ENCODE data around the gene CDCA4.

Gene CDCA4

DNA sequence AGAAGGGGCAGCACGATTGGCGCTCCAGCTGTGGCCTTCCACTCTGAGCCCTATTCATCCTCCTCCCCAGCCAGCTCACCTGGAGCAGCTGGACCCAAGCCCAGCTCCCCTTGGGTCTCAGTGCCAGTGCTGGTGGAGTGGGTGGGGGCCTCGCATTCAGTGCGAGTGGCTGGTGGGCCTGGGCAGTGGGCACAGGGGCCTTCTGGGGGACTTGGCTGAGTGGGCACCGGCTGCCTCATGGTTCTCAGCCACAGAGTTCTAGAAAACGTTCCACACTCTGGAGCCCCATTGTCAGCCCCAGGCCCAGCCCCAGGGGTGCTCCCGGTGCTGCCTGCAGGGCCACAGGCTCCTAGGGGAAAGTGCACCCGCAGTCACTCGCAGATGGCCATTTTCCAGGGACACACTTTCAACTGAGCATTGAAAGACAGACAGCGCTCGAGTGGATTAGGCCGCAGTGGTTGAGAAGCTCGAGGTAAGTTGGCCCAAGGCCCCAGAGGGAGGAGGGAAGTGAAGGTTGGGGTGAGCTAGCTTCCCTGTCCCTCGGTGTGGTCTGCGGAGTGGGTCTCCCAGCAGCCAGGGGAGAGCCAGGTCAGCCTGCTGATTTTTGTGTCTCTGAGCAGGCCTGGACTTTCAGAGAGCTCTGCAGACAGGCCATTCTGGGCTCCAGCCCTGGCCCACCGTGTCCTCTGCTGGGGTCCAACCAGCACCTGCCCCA lies 31.5 kb downstream of the CDCA4 start:
- H3K27me3 ChIP-seq (ENCODE audit: low read depth, low read length) = no peaks in the 10 kb centered on the region
- no peak overlapping the region for H3K4me2 ChIP-seq (ENCODE audit: low read length)
- H3K9ac ChIP-seq (ENCODE audit: low read length) = no peak overlapping the region
- TF ChIP-seq EZH2phosphoT487 (IDR thresholded peaks at IDR 0.05; ENCODE audit: low read depth) = no peak
- TF ChIP-seq, protein P1, sequence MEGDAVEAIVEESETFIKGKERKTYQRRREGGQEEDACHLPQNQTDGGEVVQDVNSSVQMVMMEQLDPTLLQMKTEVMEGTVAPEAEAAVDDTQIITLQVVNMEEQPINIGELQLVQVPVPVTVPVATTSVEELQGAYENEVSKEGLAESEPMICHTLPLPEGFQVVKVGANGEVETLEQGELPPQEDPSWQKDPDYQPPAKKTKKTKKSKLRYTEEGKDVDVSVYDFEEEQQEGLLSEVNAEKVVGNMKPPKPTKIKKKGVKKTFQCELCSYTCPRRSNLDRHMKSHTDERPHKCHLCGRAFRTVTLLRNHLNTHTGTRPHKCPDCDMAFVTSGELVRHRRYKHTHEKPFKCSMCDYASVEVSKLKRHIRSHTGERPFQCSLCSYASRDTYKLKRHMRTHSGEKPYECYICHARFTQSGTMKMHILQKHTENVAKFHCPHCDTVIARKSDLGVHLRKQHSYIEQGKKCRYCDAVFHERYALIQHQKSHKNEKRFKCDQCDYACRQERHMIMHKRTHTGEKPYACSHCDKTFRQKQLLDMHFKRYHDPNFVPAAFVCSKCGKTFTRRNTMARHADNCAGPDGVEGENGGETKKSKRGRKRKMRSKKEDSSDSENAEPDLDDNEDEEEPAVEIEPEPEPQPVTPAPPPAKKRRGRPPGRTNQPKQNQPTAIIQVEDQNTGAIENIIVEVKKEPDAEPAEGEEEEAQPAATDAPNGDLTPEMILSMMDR (IDR thresholded peaks at IDR 0.05; ENCODE audit: low read depth, low read length) = no peak
- no peaks in the 10 kb centered on the region for H3K79me2 ChIP-seq (ENCODE audit: low read length)
- no peaks in the 10 kb centered on the region for H3K4me1 ChIP-seq (ENCODE audit: low read length)
- H3K9me3 ChIP-seq (ENCODE audit: insufficient read depth, low read length) = no peaks in the 10 kb centered on the region
- no peak overlapping the region for H2AFZ ChIP-seq (ENCODE audit: low read depth, low read length)
- no peaks in the 10 kb centered on the region for H4K20me1 ChIP-seq (ENCODE audit: insufficient read depth, low read length)
- no peak overlapping the region for H3K4me3 ChIP-seq (ENCODE audit: low read length)
- no peaks in the 10 kb centered on the region for H3K36me3 ChIP-seq (replicated peaks; ENCODE audit: low read depth, low read length)
- no peak overlapping the region for H3K27ac ChIP-seq (ENCODE audit: low read length)

DNA sequence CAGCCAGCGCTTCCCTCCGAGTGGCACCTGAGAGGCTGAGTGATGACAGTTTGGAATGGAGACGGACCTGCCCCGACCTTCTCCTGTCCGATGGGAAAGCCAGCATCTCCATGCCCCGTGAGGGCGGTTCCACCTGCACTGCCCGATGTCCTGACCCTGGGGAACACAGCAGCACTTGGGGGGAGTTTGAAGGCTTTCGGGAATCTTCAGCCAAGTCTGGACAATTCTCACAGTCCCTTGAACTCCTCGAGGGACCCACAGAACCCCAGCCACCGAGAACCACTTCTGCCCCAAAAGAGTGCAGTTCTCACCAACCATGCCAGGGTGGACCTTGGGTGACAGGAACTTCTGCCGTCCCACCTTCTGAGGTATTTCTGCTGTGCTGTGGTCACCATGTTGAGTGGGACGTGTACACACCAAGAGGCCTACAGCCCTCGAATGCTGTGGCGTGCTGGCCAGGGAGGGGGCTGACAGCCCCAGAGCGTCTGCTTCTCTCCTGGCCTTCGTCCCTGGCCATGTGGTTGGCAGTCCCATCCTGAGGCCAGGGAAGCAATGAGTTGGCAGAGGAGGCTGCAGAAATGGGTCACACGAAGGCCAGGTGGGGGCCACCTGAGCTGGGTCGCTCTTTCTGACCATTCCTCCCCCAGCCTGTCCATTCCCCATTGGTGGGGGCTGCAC lies 34.3 kb downstream of the CDCA4 start:
- TF ChIP-seq, protein P1 (IDR thresholded peaks at IDR 0.05; ENCODE audit: low read depth, low read length) = no peak
- no peak for TF ChIP-seq EZH2phosphoT487 (IDR thresholded peaks at IDR 0.05; ENCODE audit: low read depth)
- H3K4me1 ChIP-seq (ENCODE audit: low read length) = peaks cover 6% of the 10 kb centered on the region; the same call in 1 of the 2 replicates
- no peaks in the 10 kb centered on the region for H3K79me2 ChIP-seq (ENCODE audit: low read length)
- no peak overlapping the region for H2AFZ ChIP-seq (ENCODE audit: low read depth, low read length)
- peak overlapping the region; percentile 67 for H3K4me2 ChIP-seq (ENCODE audit: low read length)
- no peaks in the 10 kb centered on the region for H3K27me3 ChIP-seq (ENCODE audit: low read depth, low read length)
- H3K9me3 ChIP-seq (ENCODE audit: insufficient read depth, low read length) = no peaks in the 10 kb centered on the region
- no peaks in the 10 kb centered on the region for H4K20me1 ChIP-seq (ENCODE audit: insufficient read depth, low read length)
- no peak overlapping the region for H3K27ac ChIP-seq (ENCODE audit: low read length)
- H3K36me3 ChIP-seq (replicated peaks; ENCODE audit: low read depth, low read length) = no peaks in the 10 kb centered on the region
- no peak overlapping the region for H3K9ac ChIP-seq (ENCODE audit: low read length)
- H3K4me3 ChIP-seq (ENCODE audit: low read length) = peak overlapping the region; percentile 79

DNA sequence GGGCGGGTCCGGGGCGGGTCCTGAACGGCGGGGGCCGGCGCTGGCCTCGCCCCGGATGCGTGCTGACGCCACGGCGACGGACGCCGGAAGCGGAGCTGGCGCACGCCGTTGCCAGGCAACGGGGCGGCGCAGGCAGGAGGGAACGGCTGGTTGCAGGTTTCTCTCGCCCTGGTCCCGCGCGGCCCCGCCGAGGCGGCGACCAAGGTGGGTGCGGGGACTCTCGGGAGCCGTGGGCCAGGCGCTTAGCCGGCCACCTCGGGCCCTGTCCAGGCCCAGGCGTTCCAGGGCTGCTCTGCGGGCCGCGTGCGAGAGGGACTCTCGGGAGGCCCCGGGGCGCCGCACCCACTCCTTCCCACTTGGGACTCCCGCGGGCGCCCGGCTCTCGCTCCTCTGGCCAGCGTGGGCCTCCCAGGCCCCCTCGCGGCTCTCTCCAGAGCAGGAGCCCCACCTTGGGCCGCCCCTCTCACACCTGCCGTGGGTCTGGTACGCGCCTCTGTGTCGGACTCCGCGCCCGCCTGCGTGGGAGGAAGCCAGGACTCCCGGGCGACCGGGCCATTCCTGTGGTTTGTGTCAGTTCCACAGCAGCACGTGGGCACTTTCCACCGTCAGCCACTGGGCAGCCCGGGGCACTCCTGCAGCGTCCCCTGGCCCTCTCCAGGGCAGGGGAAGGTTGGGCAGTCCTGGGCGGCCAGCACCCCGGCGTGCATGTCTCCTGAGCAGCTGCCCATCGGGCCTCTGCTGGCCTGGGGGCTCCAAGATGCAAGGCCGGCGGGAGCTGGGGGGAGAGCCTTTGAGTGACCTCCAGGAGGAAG lies 35.0 kb downstream of the CDCA4 start, which contains the start of gene CLBA1:
TSS of gene CLBA1 (plus strand) at position 114 of the 812 bp plus-strand sequence. CDS start at position 758, 644 bp downstream.
- Histone ChIP-seq H3K79me2 (ENCODE audit: low read length) (no peaks in the 10 kb centered on the region), H3K4me2 (ENCODE audit: low read length) (peak within 1 kb of the TSS; percentile 67), H2AFZ (ENCODE audit: low read depth, low read length) (no peak within 1 kb of the TSS), H3K4me1 (ENCODE audit: low read length) (peaks cover 6% of the 10 kb centered on the region; the same call in 1 of the 2 replicates), H3K27ac (ENCODE audit: low read length) (no peak within 1 kb of the TSS), H3K27me3 (ENCODE audit: low read depth, low read length) (no peaks in the 10 kb centered on the region), H3K9ac (ENCODE audit: low read length) (peak within 1 kb of the TSS; percentile 41), H3K4me3 (ENCODE audit: low read length) (peak within 1 kb of the TSS; percentile 79), H4K20me1 (ENCODE audit: insufficient read depth, low read length) (no peaks in the 10 kb centered on the region), H3K9me3 (ENCODE audit: insufficient read depth, low read length) (no peaks in the 10 kb centered on the region), H3K36me3 (replicated peaks; ENCODE audit: low read depth, low read length) (no peaks in the 10 kb centered on the region)
- TF ChIP-seq, protein P1 (IDR thresholded peaks at IDR 0.05; ENCODE audit: low read depth, low read length) = no peak
- no peak for TF ChIP-seq EZH2phosphoT487 (IDR thresholded peaks at IDR 0.05; ENCODE audit: low read depth)

Data from OCI-LY3 (cell line).